H1 (cell line): Measurements from ENCODE around the gene RTL5. TPM values are rescaled to one million over a fixed set of nuclear protein-coding genes. Genes with fewer than 3 reads are reported as not detected.

Experiments used
- CTCF ChIA-PET: fragments of 300-600 bp; sonication (Branson Sonifier 250); formaldehyde crosslinking; loops from one replicate; lab custom pipeline; 2021; ENCODE audit not compliant: partially characterized antibody; lab: Charles Lee
- POLR2A ChIA-PET: fragments of 300-600 bp; sonication (Branson Sonifier 250); formaldehyde crosslinking; loops from one replicate; lab custom pipeline; 2021; ENCODE audit warnings: inconsistent platforms; ENCODE audit not compliant: partially characterized antibody; lab: Charles Lee
- DNase-seq, 2 experiments: peaks; one replicate each; pipeline versions ENCODE4 v3.0.0 to v3.0.0-alpha.2; 2010 to 2022; ENCODE audit warnings: low spot score in 2 of 2, low read depth in 1 of 2, mixed read lengths in 1 of 2
- FAIRE-seq: peaks from 2 replicates; lab custom pipeline; 2011; peaks lifted over from hg19 to GRCh38; lab: Jason Lieb, UNC
- H2AFZ ChIP-seq: 2 replicates; pipeline ENCODE4 v1.8.1; 2012; ENCODE audit warnings: low read length, inconsistent platforms
- H2AK5ac ChIP-seq: 2 replicates; pipeline ENCODE4 v1.6.1; 2013; ENCODE audit warnings: low read depth, low read length
- H2BK120ac ChIP-seq: replicated peaks from 2 replicates; pipeline ENCODE3; 2013; ENCODE audit warnings: low read depth, low read length, inconsistent platforms
- H2BK12ac ChIP-seq: 2 replicates; pipeline ENCODE4 v1.6.1; 2013; ENCODE audit warnings: low read depth, low read length
- H2BK15ac ChIP-seq: 2 replicates; pipeline ENCODE4 v1.6.1; 2013; ENCODE audit warnings: low read length
- H2BK20ac ChIP-seq: 2 replicates; pipeline ENCODE4 v1.6.1; 2013; ENCODE audit warnings: low read length
- H2BK5ac ChIP-seq: 2 replicates; pipeline ENCODE4 v1.6.1; 2013; ENCODE audit warnings: low read depth, low read length
- H3K14ac ChIP-seq: 2 replicates; pipeline ENCODE4 v1.6.1; 2013; ENCODE audit warnings: inconsistent platforms; ENCODE audit not compliant: insufficient read length
- H3K18ac ChIP-seq: 2 replicates; pipeline ENCODE4 v1.6.1; 2013; ENCODE audit warnings: low read length; ENCODE audit errors: extremely low read depth
- H3K23ac ChIP-seq: 2 replicates; pipeline ENCODE4 v1.6.1; 2013; ENCODE audit warnings: inconsistent platforms; ENCODE audit not compliant: insufficient read length
- H3K23me2 ChIP-seq: 2 replicates; pipeline ENCODE4 v1.6.1; 2013; ENCODE audit warnings: low read depth, low read length
- H3K27ac ChIP-seq: 2 replicates; pipeline ENCODE4 v1.6.1; 2011; ENCODE audit warnings: low read depth, low read length, inconsistent platforms
- H3K27me3 ChIP-seq, 4 experiments: replicated peaks in 1 of 4; 1 replicate in 1 of 4; 2 replicates in 3 of 4; pipeline versions ENCODE4 v1.6.1 to v1.8.1; 2011 to 2013; ENCODE audit warnings: low read length in 3 of 4, mild to moderate bottlenecking in 3 of 4, inconsistent platforms in 2 of 4, mixed read lengths in 2 of 4, moderate library complexity in 1 of 4; ENCODE audit not compliant: control insufficient read depth in 3 of 4, insufficient read depth in 3 of 4; ENCODE audit errors: extremely low read depth in 1 of 4
- H3K36me3 ChIP-seq, 4 experiments: 2 replicates each; pipeline versions ENCODE4 v1.6.1 to v1.8.1; 2011 to 2013; ENCODE audit warnings: mild to moderate bottlenecking in 4 of 4, low read length in 3 of 4, moderate library complexity in 2 of 4, control low read depth in 1 of 4, inconsistent platforms in 1 of 4; ENCODE audit not compliant: insufficient read depth in 4 of 4, control insufficient read depth in 2 of 4
- H3K4ac ChIP-seq: replicated peaks from 2 replicates; pipeline ENCODE3; 2013; ENCODE audit warnings: low read length, low read depth, mixed read lengths, inconsistent platforms; ENCODE audit not compliant: insufficient read length
- H3K4me1 ChIP-seq, 4 experiments: replicated peaks in 1 of 4; 1 replicate in 1 of 4; 2 replicates in 3 of 4; pipeline versions ENCODE4 v1.6.1 to v1.8.1; 2011 to 2013; ENCODE audit warnings: low read length in 3 of 4, inconsistent platforms in 2 of 4, mixed read lengths in 1 of 4; ENCODE audit not compliant: insufficient read depth in 4 of 4, control insufficient read depth in 3 of 4
- H3K4me2 ChIP-seq, 2 experiments: 2 replicates each; pipeline versions ENCODE4 v1.6.1 to v1.8.1; 2011 to 2013; ENCODE audit warnings: low read depth in 2 of 2, low read length in 2 of 2, control low read depth in 1 of 2, inconsistent platforms in 1 of 2, mild to moderate bottlenecking in 1 of 2; ENCODE audit not compliant: insufficient read depth in 1 of 2
- H3K4me3 ChIP-seq, 4 experiments: fragments of 200-600, 300-600 bp in 1 of 4; sonication (generic), shearing (Covaris generic), sonication (Bioruptor Twin) in 1 of 4; 2 replicates each; pipeline versions ENCODE4 v1.5.1 to v1.8.1; 2011 to 2016; ENCODE audit warnings: low read length in 4 of 4, low read depth in 3 of 4, control low read depth in 2 of 4, inconsistent platforms in 2 of 4, mild to moderate bottlenecking in 2 of 4, mixed read lengths in 1 of 4, moderate library complexity in 1 of 4; ENCODE audit not compliant: insufficient read depth in 2 of 4; ENCODE audit errors: extremely low read depth in 1 of 4
- H3K56ac ChIP-seq: replicated peaks from 2 replicates; pipeline ENCODE3; 2013; ENCODE audit warnings: low read depth, mild to moderate bottlenecking, mixed read lengths, low read length, inconsistent platforms; ENCODE audit not compliant: insufficient read length
- H3K79me1 ChIP-seq: 2 replicates; pipeline ENCODE4 v1.6.1; 2013; ENCODE audit warnings: low read depth, low read length, control low read depth
- H3K79me2 ChIP-seq, 2 experiments: 2 replicates each; pipeline versions ENCODE4 v1.6.1 to v1.8.1; 2012 to 2013; ENCODE audit warnings: low read length in 2 of 2, mild to moderate bottlenecking in 2 of 2, inconsistent platforms in 1 of 2; ENCODE audit not compliant: insufficient read depth in 2 of 2, control insufficient read depth in 1 of 2
- H3K9ac ChIP-seq, 4 experiments: replicated peaks in 1 of 4; 1 replicate in 1 of 4; 2 replicates in 3 of 4; pipeline versions ENCODE4 v1.6.1 to v1.8.1; 2011 to 2013; ENCODE audit warnings: low read depth in 3 of 4, low read length in 3 of 4, control low read depth in 2 of 4, mild to moderate bottlenecking in 2 of 4, moderate library complexity in 2 of 4, inconsistent platforms in 1 of 4; ENCODE audit errors: extremely low read depth in 1 of 4
- H3K9me3 ChIP-seq, 2 experiments: 2 replicates each; pipeline versions ENCODE4 v1.6.1 to v1.8.1; 2012 to 2013; ENCODE audit warnings: mild to moderate bottlenecking in 2 of 2, moderate library complexity in 2 of 2, control low read depth in 1 of 2, inconsistent platforms in 1 of 2, low read depth in 1 of 2, low read length in 1 of 2, mixed read lengths in 1 of 2; ENCODE audit not compliant: insufficient read depth in 2 of 2
- H4K20me1 ChIP-seq, 2 experiments: replicated peaks in 1 of 2; 2 replicates each; pipeline versions ENCODE3 to v1.8.1; 2011 to 2013; ENCODE audit warnings: inconsistent platforms in 2 of 2, low read length in 2 of 2, mild to moderate bottlenecking in 1 of 2; ENCODE audit not compliant: insufficient read depth in 2 of 2, control insufficient read depth in 1 of 2
- H4K5ac ChIP-seq: 2 replicates; pipeline ENCODE4 v1.6.1; 2013; ENCODE audit warnings: low read length, low read depth, mixed read lengths, inconsistent platforms; ENCODE audit not compliant: insufficient read length
- H4K8ac ChIP-seq: 2 replicates; pipeline ENCODE4 v1.8.0; 2013; ENCODE audit warnings: mild to moderate bottlenecking, moderate library complexity, low read length, inconsistent platforms; ENCODE audit not compliant: insufficient read depth; ENCODE audit errors: extremely low read depth
- H4K91ac ChIP-seq: replicated peaks from 2 replicates; pipeline ENCODE3; 2013; ENCODE audit warnings: low read length, mixed read lengths, inconsistent platforms; ENCODE audit not compliant: insufficient read length
- CHD2 ChIP-seq: IDR thresholded peaks from 2 replicates; pipeline ENCODE4 v1.6.1; 2012; ENCODE audit warnings: low read length, improper control_type of control experiment
- CTBP2 ChIP-seq: IDR thresholded peaks from 2 replicates; pipeline ENCODE4 v1.7.0; 2011; ENCODE audit warnings: borderline replicate concordance, mild to moderate bottlenecking, moderate library complexity, mixed read lengths, low read length; ENCODE audit not compliant: insufficient read depth, insufficient read length
- EGR1 ChIP-seq: IDR thresholded peaks from 2 replicates; pipeline ENCODE4 v1.6.1; 2011; ENCODE audit warnings: low read depth, low read length, borderline replicate concordance
- GTF2F1 ChIP-seq: IDR thresholded peaks from 2 replicates; pipeline ENCODE4 v1.6.1; 2012; ENCODE audit warnings: low read depth, low read length, improper control_type of control experiment, borderline replicate concordance
- RAD21 ChIP-seq, 2 experiments: IDR thresholded peaks in 1 of 2; conservative IDR thresholded peaks in 1 of 2; 2 replicates each; pipeline ENCODE4 v1.6.1; 2011; ENCODE audit warnings: low read depth in 2 of 2, low read length in 2 of 2, improper control_type of control experiment in 1 of 2, inconsistent platforms in 1 of 2, mild to moderate bottlenecking in 1 of 2, moderate library complexity in 1 of 2
- RNF2 ChIP-seq: fragments of 200-900, 300-1000 bp; sonication (generic); IDR thresholded peaks from 2 replicates; pipeline ENCODE4 v1.7.1; 2016; ENCODE audit warnings: borderline replicate concordance, low read depth, mild to moderate bottlenecking, antibody characterized with exemption, low read length; ENCODE audit not compliant: poor library complexity, severe bottlenecking; ENCODE audit errors: missing control alignments
- SIX5 ChIP-seq: IDR thresholded peaks from 2 replicates; pipeline ENCODE4 v1.6.1; 2011; ENCODE audit warnings: mild to moderate bottlenecking, low read depth, low read length
- SP2 ChIP-seq: IDR thresholded peaks from 2 replicates; pipeline ENCODE4 v1.6.1; 2012; ENCODE audit warnings: mild to moderate bottlenecking, low read length, inconsistent platforms
- SP4 ChIP-seq: IDR thresholded peaks from 2 replicates; pipeline ENCODE4 v1.6.1; 2012; ENCODE audit warnings: low read length, inconsistent platforms
- SUZ12 ChIP-seq: fragments of 200-600 bp; sonication (generic); IDR thresholded peaks from 2 replicates; pipeline ENCODE4 v1.6.1; 2012; ENCODE audit warnings: mild to moderate bottlenecking, inconsistent platforms, low read length, moderate library complexity, mixed read lengths
- TAF1 ChIP-seq: IDR thresholded peaks from 2 replicates; pipeline ENCODE4 v1.6.1; 2011; ENCODE audit warnings: mild to moderate bottlenecking, low read depth, low read length
- TBP ChIP-seq: IDR thresholded peaks from 2 replicates; pipeline ENCODE4 v1.6.1; 2011; ENCODE audit warnings: low read depth, low read length, improper control_type of control experiment
- TEAD4 ChIP-seq: IDR thresholded peaks from 2 replicates; pipeline ENCODE4 v1.6.1; 2012; ENCODE audit warnings: low read depth, low read length, inconsistent platforms, mixed read lengths
- WGBS, 2 experiments: shearing (Covaris generic) in 1 of 2; methylation state at CpG; one replicate each; pipeline versions ENCODE4 v1.1.6 to v1.1.7; 2013 to 2015; ENCODE audit warnings: low lambda C conversion rate in 2 of 2, mixed read lengths in 2 of 2, inconsistent platforms in 1 of 2, low coverage in 1 of 2, missing lambda C conversion rate in 1 of 2; ENCODE audit not compliant: insufficient replicate concordance in 2 of 2, insufficient coverage in 1 of 2, insufficient read length in 1 of 2; ENCODE audit errors: extremely low coverage in 1 of 2, missing lambda C conversion rate in 1 of 2; 5-methylcytosine and 5-hydroxymethylcytosine counted together
- polyA plus RNA-seq, 7 experiments: library from polyadenylated mRNA; depleted of rRNA in 3 of 7; stranded (reverse) in 5 of 7; unstranded in 2 of 7; fragments of >200 nt in 5 of 7; fragments of 200-250 nt in 2 of 7; gene quantifications; 1 replicate in 5 of 7; 2 replicates in 1 of 7; 4 replicates in 1 of 7; pipeline versions ENCODE4 v1.2.1 to v1.2.3, GENCODE V29; 2011 to 2013; ENCODE audit warnings: missing spikeins in 2 of 7, mixed read lengths in 2 of 7
- total RNA-seq: library from RNA; stranded (reverse); fragmentation: NEBNext Ultra II Directional; extraction: Animal tissue kit (Norgen Biotek cat#: 25700); gene quantifications from 2 replicates; pipeline ENCODE4 v1.2.1, GENCODE V29; 2021

Gene RTL5
- total and polyA plus RNA-seq, 2 of the 8 experiments (the other 6 are each of a cell fraction or from before 2014, with no cell fraction given), result 0.57 to 1.9 TPM

- peaks cover 5 to 13% (median 10%) of the 10 kb centered on the region in 4 experiments for H3K4me1 ChIP-seq
- no peak overlapping the region for H2BK15ac ChIP-seq
- DNase-seq (no peak), FAIRE-seq (no peak)
- H3K18ac ChIP-seq, result no peak overlapping the region
- H3K4ac ChIP-seq, result no peak overlapping the region
- H3K79me2 ChIP-seq, result no peaks in the 10 kb centered on the region
- H4K20me1 ChIP-seq, result peaks cover 3 to 7% of the 10 kb centered on the region in 2 experiments
- no peak overlapping the region for H4K5ac ChIP-seq
- POLR2A ChIA-PET, result interaction anchor here (1.3 kb wide), 1 partner anchor 106 kb away, joined by 4 read pairs; no protein-coding TSS in a partner anchor
- H3K4me2 ChIP-seq, result no peak overlapping the region
- no peak overlapping the region for H4K91ac ChIP-seq
- H3K23me2 ChIP-seq, result peaks cover 5% of the 10 kb centered on the region; the same call in 1 of the 2 replicates
- no peak overlapping the region for H3K23ac ChIP-seq
- no peak overlapping the region for H2BK120ac ChIP-seq
- H3K4me3 ChIP-seq, result no peak overlapping the region
- H3K56ac ChIP-seq, result no peak overlapping the region
- H3K14ac ChIP-seq, result no peak overlapping the region
- H2BK20ac ChIP-seq, result no peak overlapping the region
- no peak overlapping the region for H4K8ac ChIP-seq
- H2AK5ac ChIP-seq, result no peak overlapping the region
- WGBS, 2 experiments, result 91% methylated on average over 3 of the region's 4 CpGs; no CpG with 5 or more reads in 1 of the 2 experiments
- no peak overlapping the region for H2BK12ac ChIP-seq
- no peak overlapping the region for H2BK5ac ChIP-seq
- H3K36me3 ChIP-seq, result no peaks in the 10 kb centered on the region
- peaks cover 12 to 44% (median 34%) of the 10 kb centered on the region in 4 experiments for H3K27me3 ChIP-seq
- CTCF ChIA-PET, result interaction anchor here (0.9 to 3.9 kb wide), 13 partner anchors 10 to 151 kb away, joined by 3 to 21 read pairs (median 4); partner anchors contain the start of gene PIN4
- no peaks in the 10 kb centered on the region for H3K79me1 ChIP-seq
- peaks cover 0 to 4% of the 10 kb centered on the region in 2 experiments; a peak in 1 of 4 replicates for H3K9me3 ChIP-seq
- no peak overlapping the region for H3K27ac ChIP-seq
- no peak overlapping the region for H2AFZ ChIP-seq
- no peak overlapping the region for H3K9ac ChIP-seq
- TF ChIP-seq EGR1 (no peak), GTF2F1 (no peak), CHD2 (no peak), TAF1 (no peak), RNF2 (no peak), TBP (no peak), TEAD4 (no peak), RAD21 (IDR thresholded peaks at IDR 0.05 in 1 of 2, conservative IDR thresholded peaks at IDR 0.05 in 1 of 2; ENCODE audit: low read depth in 2 of 2, low read length in 2 of 2) (no peak), SUZ12 (no peak), SIX5 (no peak), CTBP2 (no peak), SP4 (no peak), SP2 (no peak)
Measured at GRCh38 chrX:72128183-72128834, 3.4 kb downstream of the RTL5 start.
